GM12891 (cell line): ENCODE measurements around the gene FXYD7.

Experiments
- PAX5 ChIP-seq: IDR thresholded peaks from 2 replicates; pipeline ENCODE4 v1.6.1; 2011; ENCODE audit warnings: low read length, moderate library complexity, mild to moderate bottlenecking; ENCODE audit not compliant: insufficient read depth, severe bottlenecking
- POLR2A ChIP-seq: IDR thresholded peaks from 2 replicates; pipeline ENCODE4 v1.6.1; 2011; ENCODE audit warnings: low read depth, low read length, control low read depth
- POLR2AphosphoS5 ChIP-seq: IDR thresholded peaks from 2 replicates; pipeline ENCODE4 v1.6.1; 2011; ENCODE audit warnings: low read depth, low read length, control low read depth
- SPI1 ChIP-seq: IDR thresholded peaks from 2 replicates; pipeline ENCODE4 v1.6.1; 2011; ENCODE audit warnings: low read depth, low read length, control low read depth
- TAF1 ChIP-seq: IDR thresholded peaks from 2 replicates; pipeline ENCODE4 v1.6.1; 2011; ENCODE audit warnings: low read depth, low read length, control low read depth

DNA sequence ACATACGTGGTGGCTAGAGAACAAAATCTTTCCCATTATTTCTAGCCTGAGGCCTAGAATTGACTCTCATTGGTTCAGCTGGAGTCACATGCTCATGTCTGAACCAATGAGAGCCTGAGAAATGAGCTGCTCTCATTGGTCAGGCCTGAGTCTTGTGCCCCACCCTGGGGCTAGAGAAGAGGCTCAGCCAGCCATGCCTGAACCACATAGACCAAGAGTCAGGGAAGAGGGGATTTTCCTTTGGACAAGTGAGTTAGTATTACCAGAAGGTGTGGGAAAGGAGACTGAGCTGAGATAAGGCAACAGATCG lies 18.3 kb downstream of the FXYD7 start:
- TF ChIP-seq POLR2A (no peak), POLR2AphosphoS5 (no peak), TAF1 (no peak), SPI1 (no peak), PAX5 (no peak)
